Measurements from ENCODE around the gene C18orf63. TPM values are rescaled to one million over a fixed set of nuclear protein-coding genes. Genes with fewer than 3 reads are reported as not detected.
A peak's percentile ranks its signal among the peaks of the same experiment; 100 is the strongest.

C18orf63 gene
- total and polyA plus RNA-seq, 11 donors, result not detected

- no peak overlapping the region for H3K4me3 ChIP-seq
- intact Hi-C loops (cut with DNase I), result loop anchor here in 1 of 10 donors (5.0 kb wide), 1 partner anchor 96 kb away; no protein-coding TSS in a partner anchor
- H3K27ac ChIP-seq, result no peak overlapping the region
- DNase-seq, result no peak
- TF ChIP-seq POLR2A (IDR thresholded peaks at IDR 0.05) (no peak), CTCF (IDR thresholded peaks at IDR 0.05) (no peak)
- peaks cover 0 to 8% (median 0%) of the 10 kb centered on the region in 12 donors for H3K4me1 ChIP-seq
- peaks cover 0 to 2% (median 0%) of the 10 kb centered on the region in 9 donors for H3K27me3 ChIP-seq
- no peaks in the 10 kb centered on the region for H3K9me3 ChIP-seq
- WGBS, 4 donors, result 91 to 96% (median 93%) methylated on average over 1 of the region's 1 CpG
- H3K36me3 ChIP-seq, result no peaks in the 10 kb centered on the region
- ATAC-seq, result no peak
These were observed 22.3 kb downstream of the C18orf63 start for GRCh38 chr18:74337912-74338309.

DNA sequence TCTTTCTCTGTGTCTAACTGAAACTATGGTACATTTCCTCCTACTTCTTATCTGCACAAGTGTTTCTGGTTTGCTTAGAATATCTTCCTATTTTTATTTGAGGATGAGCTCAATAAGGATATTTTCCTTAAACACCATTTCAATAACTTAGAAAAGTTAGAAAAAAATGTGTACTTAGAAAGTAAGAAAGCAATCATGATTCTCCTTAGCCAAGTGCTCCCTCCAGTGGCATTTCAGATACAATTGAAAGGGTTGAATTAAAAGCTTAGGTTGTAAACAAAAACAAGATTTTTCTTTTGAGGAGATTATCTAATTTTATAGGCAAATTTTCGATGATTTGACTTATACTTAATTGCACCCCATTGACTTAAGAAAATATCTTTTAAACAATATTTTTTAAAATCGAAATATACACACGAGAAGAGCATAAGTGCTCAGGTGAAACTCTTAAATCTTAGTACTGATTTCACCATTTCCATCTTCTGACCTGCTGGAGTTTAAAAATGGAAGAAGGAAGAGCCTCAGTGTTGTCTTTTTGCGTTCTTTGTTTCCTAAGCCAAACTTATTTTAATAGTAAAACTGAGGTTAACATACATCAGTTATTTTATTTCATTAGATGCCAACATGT, 26.9 kb downstream of the C18orf63 start:
- DNase-seq (peak in 1 of 5 donors; percentile 32), ATAC-seq (no peak)
- intact Hi-C loops (cut with DNase I), result loop anchor here (1.0 to 10.0 kb wide), 7 partner anchors 100 to 1578 kb away; no protein-coding TSS in a partner anchor
- Histone ChIP-seq H3K4me3 (no peak overlapping the region), H3K9me3 (no peaks in the 10 kb centered on the region), H3K27ac (no peak overlapping the region), H3K4me1 (no peaks in the 10 kb centered on the region), H3K36me3 (no peaks in the 10 kb centered on the region), H3K27me3 (peaks cover 0 to 2% (median 0%) of the 10 kb centered on the region in 9 donors)
- no peak for TF ChIP-seq POLR2A (IDR thresholded peaks at IDR 0.05)
- peak; percentile 66 to 88 (median 77) for TF ChIP-seq CTCF (IDR thresholded peaks at IDR 0.05)
- 10 to 19% (median 14%) methylated on average over 4 of the region's 4 CpGs for WGBS, 4 donors

GRCh38 chr18:74346206-74346605, 30.6 kb downstream of the C18orf63 start:
- ATAC-seq (no peak), DNase-seq (no peak)
- H3K9me3 ChIP-seq, result no peaks in the 10 kb centered on the region
- peaks cover 0 to 2% (median 0%) of the 10 kb centered on the region in 12 donors for H3K4me1 ChIP-seq
- intact Hi-C loops (cut with DNase I), result loop anchor here in 1 of 10 donors (10.0 kb wide), 1 partner anchor 1581 kb away; no protein-coding TSS in a partner anchor
- H3K4me3 ChIP-seq, result no peak overlapping the region
- H3K27me3 ChIP-seq, result no peaks in the 10 kb centered on the region
- no peaks in the 10 kb centered on the region for H3K36me3 ChIP-seq
- H3K27ac ChIP-seq, result no peak overlapping the region
- TF ChIP-seq CTCF (IDR thresholded peaks at IDR 0.05), result no peak
- TF ChIP-seq POLR2A (IDR thresholded peaks at IDR 0.05), result no peak

DNA sequence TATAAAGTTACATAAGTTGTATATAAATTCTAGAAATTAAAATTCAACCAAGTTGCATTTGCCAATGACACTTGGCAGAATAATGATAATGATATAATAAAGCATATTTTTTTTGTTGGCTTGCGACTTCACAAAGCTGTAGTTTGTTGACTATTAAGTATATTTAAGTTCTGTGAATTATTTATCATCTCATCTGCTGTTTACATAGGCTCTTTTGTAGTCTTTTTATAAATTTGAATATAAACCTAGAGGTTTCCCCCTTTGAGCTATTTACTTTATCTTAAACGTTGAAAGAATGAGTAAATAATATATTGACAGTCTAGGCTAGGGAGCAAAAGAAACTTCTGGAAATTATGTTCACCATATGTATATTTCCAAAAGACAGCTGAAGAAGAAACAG, 32.9 kb downstream of the C18orf63 start:
- peaks cover 0 to 8% (median 0%) of the 10 kb centered on the region in 12 donors for H3K4me1 ChIP-seq
- no peaks in the 10 kb centered on the region for H3K36me3 ChIP-seq
- DNase-seq, result no peak
- TF ChIP-seq POLR2A (IDR thresholded peaks at IDR 0.05) (no peak), CTCF (IDR thresholded peaks at IDR 0.05) (no peak)
- WGBS, 4 donors, result 75 to 86% (median 85%) methylated on average over 2 of the region's 2 CpGs
- H3K4me3 ChIP-seq, result no peak overlapping the region
- intact Hi-C loops (cut with DNase I), result loop anchor here in 1 of 10 donors (10.0 kb wide), 1 partner anchor 1584 kb away; no protein-coding TSS in a partner anchor
- H3K27ac ChIP-seq, result no peak overlapping the region
- no peaks in the 10 kb centered on the region for H3K27me3 ChIP-seq
- H3K9me3 ChIP-seq, result no peaks in the 10 kb centered on the region
- no peak for ATAC-seq
